ENCODE measurements around the gene CDH4.
"Not testable (repeated sequence)": the region's sequence is repeated elsewhere in the genome, so short reads cannot be mapped to it uniquely, and the experiment has no call there.

CDH4 gene

GRCh38 chr20:61253640-61254511 lies 1.8 kb downstream of the CDH4 start:
- no peak for DNase-seq (ENCODE audit: low spot score)

- DNase-seq (ENCODE audit: low spot score), result no peak
Measured at GRCh38 chr20:61254881-61255626, 3.0 kb downstream of the CDH4 start.

GRCh38 chr20:61256365-61256764 lies 4.3 kb downstream of the CDH4 start:
- DNase-seq (ENCODE audit: low spot score), result no peak

GRCh38 chr20:61256824-61257223 lies 4.8 kb downstream of the CDH4 start:
- DNase-seq (ENCODE audit: low spot score), result no peak

- DNase-seq (ENCODE audit: low spot score), result no peak
Measured at GRCh38 chr20:61257611-61258010, 5.5 kb downstream of the CDH4 start.

- no peak for DNase-seq (ENCODE audit: low spot score)
Measured at GRCh38 chr20:61259741-61260140, 7.7 kb downstream of the CDH4 start.

- DNase-seq (ENCODE audit: low spot score), result no peak
Measured at GRCh38 chr20:61260905-61261304, 8.8 kb downstream of the CDH4 start.

- no peak for DNase-seq (ENCODE audit: low spot score)
Measured at GRCh38 chr20:61262036-61262435, 10.0 kb downstream of the CDH4 start.

GRCh38 chr20:61262514-61262913 lies 10.5 kb downstream of the CDH4 start:
- DNase-seq (ENCODE audit: low spot score), result no peak

- DNase-seq (ENCODE audit: low spot score), result peak; percentile 20
Measured at GRCh38 chr20:61263084-61263695, 11.1 kb downstream of the CDH4 start.

- no peak for DNase-seq (ENCODE audit: low spot score)
Measured at GRCh38 chr20:61263938-61264337, 11.9 kb downstream of the CDH4 start.

GRCh38 chr20:61267241-61267640 lies 15.2 kb downstream of the CDH4 start:
- no peak for DNase-seq (ENCODE audit: low spot score)

GRCh38 chr20:61268024-61268423 lies 16.0 kb downstream of the CDH4 start:
- DNase-seq (ENCODE audit: low spot score), result no peak

- no peak for DNase-seq (ENCODE audit: low spot score)
Measured at GRCh38 chr20:61271312-61272231, 19.5 kb downstream of the CDH4 start.

- DNase-seq (ENCODE audit: low spot score), result not testable (repeated sequence)
Measured at GRCh38 chr20:61273024-61273423, 21.0 kb downstream of the CDH4 start.

GRCh38 chr20:61273666-61274065 lies 21.6 kb downstream of the CDH4 start:
- DNase-seq (ENCODE audit: low spot score), result not testable (repeated sequence)

- no peak for DNase-seq (ENCODE audit: low spot score)
Measured at GRCh38 chr20:61274326-61274725, 22.3 kb downstream of the CDH4 start.

GRCh38 chr20:61278296-61278695 lies 26.2 kb downstream of the CDH4 start:
- DNase-seq (ENCODE audit: low spot score), result no peak

- no peak for DNase-seq (ENCODE audit: low spot score)
Measured at GRCh38 chr20:61279621-61280150, 27.6 kb downstream of the CDH4 start.

- DNase-seq (ENCODE audit: low spot score), result no peak
Measured at GRCh38 chr20:61280217-61280980, 28.3 kb downstream of the CDH4 start.

Measured in CD4-positive, alpha-beta T cell treated with Interleukin-15 for 4 hours (primary cell).